HG02588 (cell line): ENCODE measurements around the gene ATP1A3.

Source experiments
- ATAC-seq: cut with Tn5 transposase; IDR thresholded peaks from one replicate; pipeline ENCODE4 v1.9.1; 2021; ENCODE audit warnings: mild to moderate bottlenecking, moderate library complexity; ENCODE audit not compliant: unreplicated experiment

Gene ATP1A3

DNA sequence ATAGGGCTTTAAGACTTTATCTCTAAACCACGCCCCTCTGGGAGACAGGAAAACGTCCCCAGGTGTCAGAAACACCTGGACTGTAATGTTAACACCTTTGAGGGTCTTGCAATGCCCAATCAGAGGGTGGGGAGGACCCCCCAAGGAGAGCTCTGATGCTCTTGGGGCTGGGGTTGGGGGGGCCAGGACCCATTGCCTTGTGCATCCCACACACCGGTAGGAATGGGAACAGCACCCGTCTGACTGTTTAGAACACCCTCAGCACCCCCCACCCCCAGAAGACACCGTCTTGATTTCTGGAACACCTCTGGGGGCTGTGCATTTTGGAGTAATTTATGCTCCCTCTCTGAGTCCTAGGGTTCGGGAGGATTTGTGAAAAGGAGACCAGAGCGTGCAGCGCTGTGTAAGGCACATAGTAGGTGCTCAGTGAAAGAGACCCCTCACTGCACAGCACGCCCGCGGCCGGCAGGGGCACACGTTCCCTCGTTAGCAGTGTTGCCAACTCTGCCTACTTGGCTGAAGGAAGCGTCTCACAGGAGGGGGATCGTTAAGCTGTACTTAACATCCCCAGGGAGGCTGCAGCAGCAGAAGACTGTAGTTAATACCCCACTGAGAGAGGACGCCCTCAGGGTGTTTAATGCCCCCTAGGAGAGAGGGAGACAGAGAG, 63.0 kb downstream of the ATP1A3 start:
- ATAC-seq = no peak

GRCh38 chr19:41930322-41930722, 63.7 kb downstream of the ATP1A3 start:
- no peak for ATAC-seq

GRCh38 chr19:41929536-41930071, 64.4 kb downstream of the ATP1A3 start:
- no peak for ATAC-seq

DNA sequence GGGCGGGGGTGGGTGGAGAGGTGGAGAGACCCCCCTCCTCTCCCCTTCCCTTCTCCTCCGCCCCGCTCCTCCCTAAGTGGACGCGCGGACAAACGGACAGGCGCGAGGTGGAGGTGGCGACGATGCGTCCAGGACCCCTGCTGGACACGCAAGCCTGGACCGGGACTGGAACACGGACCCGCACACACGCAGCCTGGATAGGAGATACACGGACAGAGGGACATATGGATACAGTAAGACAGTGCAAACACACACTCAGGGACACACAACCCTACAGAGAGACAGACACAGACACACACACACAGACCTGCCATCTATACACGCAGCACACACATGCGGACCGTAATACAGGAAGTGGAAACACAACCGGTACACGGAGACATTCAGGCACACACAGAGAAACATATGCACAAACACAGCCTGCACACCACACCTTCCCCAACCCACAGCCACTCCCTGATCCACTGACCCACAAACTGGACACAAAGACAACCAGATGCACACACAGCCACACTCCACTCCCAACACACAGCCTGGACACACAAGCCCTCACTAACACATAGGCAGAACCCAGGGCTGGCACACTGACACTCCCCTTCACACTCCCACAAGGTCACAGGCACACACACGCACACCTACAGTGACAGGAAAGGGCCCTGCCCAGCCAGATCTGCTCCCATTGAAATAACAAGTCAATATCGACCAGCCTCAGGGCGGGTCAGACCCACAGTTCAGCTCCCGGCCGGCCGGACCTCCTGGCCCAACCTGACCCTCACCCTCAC, 65.1 kb downstream of the ATP1A3 start:
- ATAC-seq = no peak

GRCh38 chr19:41928221-41928683, 65.8 kb downstream of the ATP1A3 start, which contains the start of gene ERFL:
Gene ERFL, minus strand, starts transcription at chr19:41928449. Its CDS starts 15,530 bp downstream, at chr19:41912919.
- ATAC-seq = no peak

GRCh38 chr19:41927497-41928192, 66.4 kb downstream of the ATP1A3 start:
- ATAC-seq = no peak

GRCh38 chr19:41926763-41927496, 67.1 kb downstream of the ATP1A3 start:
- no peak for ATAC-seq

DNA sequence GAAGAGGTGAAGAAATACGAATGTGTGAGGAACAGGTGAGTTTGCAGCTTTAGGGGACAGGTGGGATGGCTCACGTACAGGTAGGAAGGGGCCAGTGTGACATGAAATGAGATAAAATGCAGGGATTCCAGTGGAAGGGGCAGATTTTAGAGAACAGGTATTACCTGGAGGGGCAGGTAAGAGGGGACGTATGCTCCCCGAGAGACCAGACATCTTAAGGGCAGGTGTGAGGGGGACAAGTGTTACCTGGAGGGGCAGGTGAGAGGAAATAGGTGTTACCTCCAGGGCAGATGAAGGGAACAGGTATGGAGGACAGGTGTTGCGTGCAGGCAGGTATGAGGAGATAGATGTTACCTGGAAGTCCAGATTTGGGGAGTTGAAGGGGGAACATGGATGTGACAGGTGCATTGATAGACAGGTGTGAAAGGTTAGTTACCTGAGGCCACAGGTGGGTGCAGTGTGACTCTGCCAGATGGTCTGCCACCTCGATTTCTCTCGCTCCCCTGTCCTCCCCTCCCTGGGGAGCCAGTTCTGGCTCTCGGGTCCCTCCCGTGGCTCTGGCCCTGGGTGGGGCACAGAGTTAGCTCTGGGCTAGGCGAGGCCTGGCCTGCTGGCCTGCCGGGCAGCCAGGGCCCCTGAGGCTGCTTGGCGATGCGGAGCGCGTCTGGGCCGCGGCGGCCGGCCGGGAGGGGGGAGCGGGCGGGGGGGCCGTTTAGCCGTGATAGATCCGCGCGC, 67.8 kb downstream of the ATP1A3 start:
- no peak for ATAC-seq

DNA sequence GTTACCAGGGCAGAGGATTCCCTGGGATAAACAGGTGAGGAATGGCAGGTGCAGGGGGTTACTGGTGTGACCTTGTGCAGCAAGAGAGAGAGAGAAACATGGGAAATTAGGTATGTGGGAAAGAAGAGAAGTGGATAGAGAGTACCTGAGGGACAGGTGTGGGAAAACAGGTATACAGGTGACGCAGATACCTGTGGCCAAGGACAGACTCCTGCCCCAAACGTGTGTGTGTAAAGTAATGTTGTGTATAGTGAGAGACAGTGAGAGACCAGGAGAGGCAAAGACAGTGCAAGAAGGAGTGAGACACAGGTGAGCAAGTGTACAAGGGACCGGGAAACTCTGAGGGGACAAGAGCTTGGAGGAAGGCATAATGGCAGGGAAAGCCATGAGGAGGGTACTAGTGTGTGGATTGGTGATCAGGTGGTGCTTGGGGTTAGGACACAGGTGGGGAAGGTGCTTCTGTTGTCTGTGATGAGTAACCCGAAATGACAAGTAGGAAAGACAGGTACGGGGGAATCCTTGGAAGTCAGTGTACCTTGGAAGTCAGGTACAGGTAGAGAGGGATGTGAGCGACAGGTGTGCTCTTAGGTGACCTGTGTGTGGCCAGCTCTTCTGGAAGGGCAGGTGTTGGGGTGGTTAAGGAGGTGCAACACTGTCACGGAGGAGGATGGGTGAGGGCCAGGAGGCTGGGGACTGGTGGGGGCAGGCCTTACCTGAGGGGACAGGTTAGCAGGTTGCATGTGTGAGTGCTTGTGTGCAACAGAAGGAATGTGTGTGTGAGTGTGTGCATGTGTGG, 68.6 kb downstream of the ATP1A3 start:
- ATAC-seq = no peak

GRCh38 chr19:41924151-41925145, 69.6 kb downstream of the ATP1A3 start:
- no peak for ATAC-seq

DNA sequence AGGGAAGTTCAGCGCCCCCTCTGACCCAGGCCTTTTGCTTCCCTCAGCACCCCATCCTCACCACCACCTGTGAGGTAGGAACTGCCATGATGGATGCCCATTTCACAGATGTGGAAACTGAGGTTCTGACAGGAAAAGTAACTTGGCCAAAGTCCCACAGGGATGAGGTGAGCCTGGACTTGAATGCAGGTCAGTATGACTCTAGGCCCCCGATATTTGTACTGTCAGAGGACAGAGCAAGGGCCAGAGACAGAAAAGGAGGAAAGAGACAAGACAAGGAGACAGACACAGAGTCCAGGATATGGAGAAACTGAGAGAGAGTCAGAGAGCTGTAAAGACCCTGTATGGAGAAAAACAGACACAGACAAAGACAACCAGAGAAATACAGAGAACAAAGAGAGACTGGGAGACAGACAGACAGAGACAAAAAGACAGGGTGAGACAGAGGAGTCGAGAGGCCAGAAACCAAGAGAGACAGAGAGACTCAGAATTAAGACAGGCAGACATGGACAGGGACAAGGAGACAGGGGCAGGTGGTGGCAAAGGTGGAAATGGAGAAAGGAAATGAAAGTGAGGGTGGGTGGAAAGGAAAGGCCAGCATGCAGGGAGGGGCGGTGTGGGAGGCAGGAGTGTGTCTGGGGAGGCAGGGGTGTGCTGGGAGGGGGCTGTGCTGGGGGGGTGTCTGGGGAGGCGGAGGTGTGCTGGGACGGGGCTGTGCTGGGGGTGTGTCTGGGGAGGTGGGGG, 70.8 kb downstream of the ATP1A3 start:
- no peak for ATAC-seq

DNA sequence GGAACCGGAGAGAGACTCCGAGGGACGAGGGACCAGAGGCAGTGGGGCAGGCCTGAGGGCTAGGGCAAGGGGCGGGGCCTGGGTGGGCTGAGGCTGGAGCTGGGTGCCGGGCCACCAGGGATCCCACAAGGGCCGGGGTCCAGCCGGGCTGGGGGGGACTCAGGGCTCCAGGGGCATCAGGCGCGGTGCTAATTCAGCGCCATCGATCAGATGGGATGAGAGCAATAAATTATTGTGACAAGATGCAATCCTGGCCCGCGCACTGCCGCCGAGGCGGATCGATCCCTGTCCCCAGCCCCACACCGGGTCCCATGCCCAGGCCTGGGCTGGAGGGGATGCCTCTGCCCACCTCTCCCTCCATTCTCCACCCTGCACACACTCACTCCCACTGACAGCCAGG, 71.4 kb downstream of the ATP1A3 start:
- ATAC-seq = no peak

DNA sequence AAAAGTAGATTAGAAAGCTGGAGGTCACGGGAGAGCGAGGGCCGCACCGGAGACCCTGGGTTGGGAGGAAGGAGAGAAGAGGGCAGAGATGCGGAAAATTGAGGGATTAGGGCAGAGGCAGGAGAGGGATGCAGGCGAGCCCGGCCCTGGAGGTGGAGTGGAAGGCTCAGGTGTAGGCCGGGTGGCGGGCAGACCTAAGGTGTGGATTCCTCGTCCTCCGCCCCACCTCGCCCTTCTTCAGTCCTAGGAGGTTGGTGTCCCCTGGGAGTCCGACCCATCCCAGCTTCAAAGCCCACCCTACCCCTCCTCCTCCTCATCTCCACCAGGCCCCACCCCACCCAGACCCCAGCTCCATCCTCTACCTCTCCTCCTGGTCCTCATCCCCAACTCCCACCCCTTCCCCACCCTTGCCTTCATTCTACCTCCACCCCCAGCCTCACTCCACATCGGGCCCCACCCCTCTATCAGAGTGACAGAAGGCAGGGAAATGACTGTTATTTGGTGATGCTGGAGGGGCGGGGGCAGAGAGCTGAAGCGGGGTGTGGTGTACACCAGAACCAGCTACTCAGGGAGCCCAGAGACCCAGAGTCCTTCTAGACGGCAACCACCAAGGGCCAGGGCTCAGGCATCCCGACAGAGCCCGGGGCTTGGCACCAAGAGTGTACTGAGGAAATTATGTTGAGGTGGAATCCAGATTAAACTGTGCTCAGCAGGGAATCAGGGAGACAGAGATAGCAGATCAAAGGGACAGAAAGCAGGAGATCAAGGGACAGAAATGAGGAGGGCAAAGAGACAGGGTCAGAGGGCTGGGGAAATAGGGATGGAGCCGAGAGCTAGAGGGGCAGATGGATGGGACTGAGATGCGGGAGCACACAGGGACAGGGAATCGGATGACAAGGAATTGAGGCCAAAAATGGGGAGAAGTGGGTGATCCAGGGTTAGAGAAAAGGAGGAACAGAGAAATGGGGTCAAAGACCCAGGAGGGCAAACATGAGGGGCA, 72.2 kb downstream of the ATP1A3 start:
- no peak for ATAC-seq

DNA sequence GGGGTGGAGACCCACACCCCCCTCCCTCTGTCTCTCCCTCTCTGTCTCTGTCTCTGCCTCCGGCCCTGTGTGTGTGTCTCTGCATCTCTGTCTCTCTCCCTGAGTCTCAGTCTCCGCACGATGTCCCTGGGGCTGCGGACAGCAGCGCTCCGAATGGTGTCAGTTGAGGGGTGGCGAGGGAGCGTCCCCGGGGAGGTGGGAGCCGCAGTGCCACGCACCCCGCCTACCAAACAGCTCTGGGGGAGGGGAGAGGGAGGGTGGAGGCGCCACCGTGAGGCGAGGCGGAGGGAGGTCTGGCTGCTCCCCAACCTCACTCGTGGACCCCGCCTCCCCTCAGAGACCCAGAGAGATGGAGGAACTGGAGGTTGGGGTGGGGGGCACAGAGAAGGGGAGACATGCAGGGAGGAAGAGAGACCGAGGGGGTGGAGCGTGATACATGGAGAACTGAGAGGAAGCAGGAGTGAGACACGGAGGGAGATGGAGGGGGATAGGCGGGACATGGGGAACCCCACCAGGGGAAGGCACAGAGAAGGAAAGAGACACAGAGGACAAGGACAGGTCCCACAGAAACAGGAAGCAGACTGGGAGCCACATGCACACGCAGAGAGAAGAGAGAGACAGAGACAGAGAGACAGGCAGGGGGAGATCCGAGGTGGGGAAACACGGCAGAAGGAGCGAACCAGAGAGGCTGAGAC, 73.0 kb downstream of the ATP1A3 start:
- no peak for ATAC-seq

- ATAC-seq = no peak
Measured at GRCh38 chr19:41919948-41920712, 73.9 kb downstream of the ATP1A3 start.
